Prostate gland (tissue), 2 donors: ENCODE measurements around the gene PVALB. TPM values are rescaled to one million over a fixed set of nuclear protein-coding genes. Genes with fewer than 3 reads are reported as not detected.
A peak's percentile ranks its signal among the peaks of the same experiment; 100 is the strongest.

Source experiments
- DNase-seq: peaks from one replicate; pipeline ENCODE4 v3.0.0-alpha.2; 2019; ENCODE audit warnings: low spot score
- H3K27ac ChIP-seq, 2 donors: fragments of 200-600 bp; sonication (generic); 2 replicates each; pipeline ENCODE4 v1.5.1; 2017 to 2019
- H3K27me3 ChIP-seq: fragments of 200-600 bp; sonication (generic); replicated peaks from 2 replicates; pipeline ENCODE4 v1.5.1; 2019; ENCODE audit not compliant: insufficient read depth
- H3K36me3 ChIP-seq, 2 donors: fragments of 200-600 bp; sonication (generic); 1 replicate in 1 of 2; 2 replicates in 1 of 2; pipeline versions ENCODE4 v1.5.1 to v1.8.1; 2017 to 2019
- H3K4me1 ChIP-seq: fragments of 200-600 bp; sonication (generic); replicated peaks from 2 replicates; pipeline ENCODE4 v1.5.1; 2019
- H3K4me3 ChIP-seq, 2 donors: fragments of 200-600 bp; sonication (generic); 2 replicates each; pipeline ENCODE4 v1.5.1; 2017 to 2019
- H3K9me3 ChIP-seq: fragments of 200-600 bp; sonication (generic); 2 replicates; pipeline ENCODE4 v1.5.1; 2017
- POLR2A ChIP-seq: fragments of 450-650 bp; IDR thresholded peaks from one replicate; pipeline ENCODE4 v1.6.1; 2016; ENCODE audit warnings: antibody characterized with exemption, mild to moderate bottlenecking
- POLR2AphosphoS5 ChIP-seq: sonication (generic); formaldehyde crosslinking; IDR thresholded peaks from one replicate; pipeline ENCODE4 v1.6.1; 2017; ENCODE audit warnings: antibody characterized with exemption
- WGBS: methylation state at CpG from one replicate; pipeline ENCODE4 v1.1.5; 2018; 5-methylcytosine and 5-hydroxymethylcytosine counted together
- intact Hi-C: fragments of 100-400 bp; cut with DNase I; formaldehyde crosslinking; loops from one replicate; pipeline ENCODE4 v1.14.2; 2022
- total RNA-seq, 2 donors: library from RNA; depleted of rRNA; stranded (reverse); fragments of >200 nt; gene quantifications; one replicate each; pipeline ENCODE4 v1.1.0, GENCODE V29; 2016
- TF ChIP-seq, protein P1 (sequence below), 4 experiments: fragments of 200-600 bp in 2 of 4; fragments of 450-650 bp in 2 of 4; sonication (generic) in 2 of 4; IDR thresholded peaks; 1 replicate in 3 of 4; 2 replicates in 1 of 4; pipeline ENCODE4 v1.5.1; 2016 to 2019; ENCODE audit warnings: antibody characterized with exemption in 4 of 4, mild to moderate bottlenecking in 2 of 4, moderate library complexity in 2 of 4

Gene PVALB
- total RNA-seq, 2 donors from 2014 or later = 3.1 TPM; not detected in 1

DNA sequence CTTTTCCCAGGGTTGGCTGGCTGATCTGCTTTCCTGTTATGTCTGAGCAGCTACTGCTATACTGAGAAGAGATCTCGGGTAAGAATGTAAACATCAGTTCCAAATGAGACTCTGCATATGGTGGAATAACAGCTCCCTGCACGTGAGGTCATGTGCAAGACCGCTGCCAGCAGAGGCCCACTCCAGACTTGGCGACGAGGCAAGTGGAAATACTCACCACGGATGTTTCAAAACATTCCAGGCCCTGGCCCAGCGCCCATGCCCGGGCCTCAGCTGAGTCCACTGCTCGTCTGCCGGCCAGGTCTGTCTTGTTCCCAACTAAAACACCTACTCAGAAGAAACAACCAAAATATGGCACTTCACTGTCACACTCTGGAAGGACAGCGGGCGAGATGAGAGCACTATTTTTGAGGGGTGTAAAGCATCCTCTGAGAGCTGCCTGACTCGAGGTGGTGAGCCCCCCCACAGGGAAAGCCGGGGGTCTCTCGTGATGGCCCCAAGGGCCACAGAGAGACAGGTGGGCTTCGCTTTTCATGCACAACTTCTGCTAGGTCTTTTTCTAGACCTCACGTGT lies 54.1 kb downstream of the PVALB start:
- Histone ChIP-seq H3K9me3 (no peaks in the 10 kb centered on the region), H3K27ac (no peak overlapping the region), H3K4me1 (no peaks in the 10 kb centered on the region), H3K27me3 (no peaks in the 10 kb centered on the region), H3K36me3 (no peaks in the 10 kb centered on the region), H3K4me3 (no peak overlapping the region)
- 49% methylated on average over 17 of the region's 17 CpGs for WGBS
- TF ChIP-seq, protein P1, sequence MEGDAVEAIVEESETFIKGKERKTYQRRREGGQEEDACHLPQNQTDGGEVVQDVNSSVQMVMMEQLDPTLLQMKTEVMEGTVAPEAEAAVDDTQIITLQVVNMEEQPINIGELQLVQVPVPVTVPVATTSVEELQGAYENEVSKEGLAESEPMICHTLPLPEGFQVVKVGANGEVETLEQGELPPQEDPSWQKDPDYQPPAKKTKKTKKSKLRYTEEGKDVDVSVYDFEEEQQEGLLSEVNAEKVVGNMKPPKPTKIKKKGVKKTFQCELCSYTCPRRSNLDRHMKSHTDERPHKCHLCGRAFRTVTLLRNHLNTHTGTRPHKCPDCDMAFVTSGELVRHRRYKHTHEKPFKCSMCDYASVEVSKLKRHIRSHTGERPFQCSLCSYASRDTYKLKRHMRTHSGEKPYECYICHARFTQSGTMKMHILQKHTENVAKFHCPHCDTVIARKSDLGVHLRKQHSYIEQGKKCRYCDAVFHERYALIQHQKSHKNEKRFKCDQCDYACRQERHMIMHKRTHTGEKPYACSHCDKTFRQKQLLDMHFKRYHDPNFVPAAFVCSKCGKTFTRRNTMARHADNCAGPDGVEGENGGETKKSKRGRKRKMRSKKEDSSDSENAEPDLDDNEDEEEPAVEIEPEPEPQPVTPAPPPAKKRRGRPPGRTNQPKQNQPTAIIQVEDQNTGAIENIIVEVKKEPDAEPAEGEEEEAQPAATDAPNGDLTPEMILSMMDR (IDR thresholded peaks at IDR 0.05) = no peak
- TF ChIP-seq POLR2AphosphoS5 = peak; percentile 5
- TF ChIP-seq POLR2A = no peak
- intact Hi-C loops = loop anchor here (10.0 kb wide), 1 partner anchor 238 kb away; the partner anchor contains the start of gene EIF3D
- DNase-seq = no peak

DNA sequence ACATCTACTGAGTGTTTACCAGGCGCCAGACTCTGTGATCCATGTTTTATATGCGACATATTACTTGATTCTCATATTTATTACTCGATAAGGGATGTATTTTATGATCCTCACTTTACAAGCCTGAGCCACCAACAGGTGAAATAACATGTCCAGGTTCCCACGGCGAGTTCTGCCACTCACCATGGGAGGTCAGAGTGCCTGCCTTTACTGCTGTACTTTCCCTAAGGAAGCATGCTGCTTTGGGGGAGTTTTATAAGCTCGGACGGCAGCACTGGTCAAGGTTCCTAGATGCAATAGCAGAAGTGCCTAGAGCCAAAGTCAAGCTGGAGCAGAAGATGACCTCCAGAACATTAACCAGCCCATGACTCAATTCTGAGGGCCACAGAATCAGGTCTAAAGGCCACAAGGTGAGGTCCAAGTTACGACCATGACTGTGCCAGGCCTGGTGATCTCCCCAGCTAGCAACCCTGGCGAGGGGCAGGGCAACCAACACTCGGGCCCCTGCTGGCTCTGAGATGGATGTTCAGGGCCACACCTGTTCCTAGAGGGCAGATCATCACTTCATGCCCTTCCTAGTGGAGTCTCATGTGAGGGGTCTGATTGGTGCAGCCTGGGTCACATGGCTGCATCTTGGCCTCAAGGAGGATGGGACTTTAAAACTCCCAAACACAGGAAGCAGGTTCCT lies 55.1 kb downstream of the PVALB start:
- Histone ChIP-seq H3K27me3 (no peaks in the 10 kb centered on the region), H3K36me3 (no peaks in the 10 kb centered on the region), H3K9me3 (no peaks in the 10 kb centered on the region), H3K27ac (no peak overlapping the region), H3K4me1 (no peaks in the 10 kb centered on the region), H3K4me3 (no peak overlapping the region)
- no peak for TF ChIP-seq POLR2AphosphoS5
- no peak for TF ChIP-seq POLR2A
- TF ChIP-seq, protein P1 (IDR thresholded peaks at IDR 0.05) = no peak
- intact Hi-C loops = loop anchor here (10.0 kb wide), 1 partner anchor 237 kb away; the partner anchor contains the start of gene EIF3D
- DNase-seq = no peak
- WGBS = 86% methylated on average over 10 of the region's 10 CpGs

DNA sequence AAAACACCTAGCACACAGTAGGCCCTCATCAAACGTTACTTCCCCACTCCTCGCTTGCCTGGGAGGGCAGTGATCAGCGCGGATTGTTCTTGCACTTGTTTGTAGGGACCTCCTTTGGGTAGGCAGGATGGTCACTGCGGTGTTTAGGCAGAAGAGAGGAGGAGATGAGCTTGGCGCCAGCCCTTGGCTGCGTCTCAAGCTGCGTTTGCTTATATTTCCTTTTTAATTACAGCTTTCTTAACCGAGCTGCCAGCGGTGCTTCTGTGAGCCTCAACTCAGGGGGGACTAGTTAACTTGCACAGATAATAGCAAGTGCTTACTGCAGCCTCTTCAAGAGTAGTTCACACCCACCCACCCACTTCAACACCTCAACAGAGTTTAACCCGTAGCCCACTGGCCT lies 56.0 kb downstream of the PVALB start:
- Histone ChIP-seq H3K27me3 (peaks cover 3% of the 10 kb centered on the region), H3K4me3 (no peak overlapping the region), H3K4me1 (no peaks in the 10 kb centered on the region), H3K27ac (no peak overlapping the region), H3K9me3 (no peaks in the 10 kb centered on the region), H3K36me3 (no peaks in the 10 kb centered on the region)
- no peak for DNase-seq
- intact Hi-C loops = loop anchor here (10.0 kb wide), 1 partner anchor 236 kb away; the partner anchor contains the start of gene EIF3D
- TF ChIP-seq POLR2AphosphoS5 (no peak), POLR2A (no peak)
- TF ChIP-seq, protein P1 (IDR thresholded peaks at IDR 0.05) = no peak
- 45% methylated on average over 11 of the region's 11 CpGs for WGBS

DNA sequence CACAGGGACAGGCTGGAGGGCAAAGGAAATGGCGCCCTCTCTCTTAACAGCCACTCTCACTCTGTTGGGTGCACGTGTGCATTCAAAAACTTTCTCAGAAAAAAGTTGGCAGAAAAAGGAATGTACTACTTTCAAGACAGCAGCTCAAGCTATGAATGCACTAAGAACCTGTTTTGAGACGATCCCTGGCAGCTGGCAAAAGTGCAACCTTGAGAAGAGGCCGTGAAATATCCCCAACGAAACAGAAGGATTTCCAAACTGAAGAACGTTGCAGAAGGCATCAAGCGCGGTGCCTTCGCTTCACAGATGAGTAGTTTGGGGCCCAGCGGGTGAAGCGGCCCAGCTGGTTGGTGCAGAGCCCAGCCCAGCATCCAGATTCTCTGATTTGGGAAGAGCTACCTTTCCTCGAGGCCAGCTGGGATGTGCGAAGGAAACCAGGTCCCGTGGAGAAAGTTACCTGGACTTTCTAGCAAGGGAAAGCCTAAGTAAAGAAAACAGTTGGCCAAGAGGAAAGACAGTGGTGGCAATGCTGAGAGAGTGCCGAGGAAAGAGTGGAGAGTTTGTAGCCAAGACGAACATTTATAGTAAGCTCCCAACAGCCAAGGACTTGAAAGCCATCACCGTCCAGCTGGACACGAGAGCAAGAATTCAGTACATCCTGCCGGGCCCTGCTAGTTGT lies 57.2 kb downstream of the PVALB start:
- TF ChIP-seq POLR2AphosphoS5 (no peak), POLR2A (no peak)
- TF ChIP-seq, protein P1 (IDR thresholded peaks at IDR 0.05) = no peak
- no peak for DNase-seq
- peaks cover 3% of the 10 kb centered on the region for H3K27me3 ChIP-seq
- no peaks in the 10 kb centered on the region for H3K4me1 ChIP-seq
- H3K36me3 ChIP-seq = no peaks in the 10 kb centered on the region
- H3K4me3 ChIP-seq = no peak overlapping the region
- 65% methylated on average over 19 of the region's 19 CpGs for WGBS
- no peaks in the 10 kb centered on the region for H3K9me3 ChIP-seq
- H3K27ac ChIP-seq = no peak overlapping the region
- intact Hi-C loops = loop anchor here (10.0 kb wide), 1 partner anchor 235 kb away; the partner anchor contains the start of gene EIF3D
